Measurements from ENCODE around the gene FBXO46. TPM values are rescaled to one million over a fixed set of nuclear protein-coding genes. Genes with fewer than 3 reads are reported as not detected.

FBXO46 gene
- total RNA-seq, 1 donor from 2014 or later: 16.5 TPM

- no peaks in the 10 kb centered on the region for H3K27me3 ChIP-seq
- no peak for ATAC-seq
- H3K4me1 ChIP-seq: no peaks in the 10 kb centered on the region
- H3K36me3 ChIP-seq: peaks cover 8% of the 10 kb centered on the region
- no peaks in the 10 kb centered on the region for H3K9me3 ChIP-seq
- no peak overlapping the region for H3K27ac ChIP-seq
- no peak for DNase-seq
- TF ChIP-seq CTCF (IDR thresholded peaks at IDR 0.05): no peak
- intact Hi-C loops (cut with DNase I): no loop called here
- no peak overlapping the region for H3K4me3 ChIP-seq
Observed at GRCh38 chr19:45705710-45706415, 24.8 kb downstream of the FBXO46 start.

- TF ChIP-seq CTCF (IDR thresholded peaks at IDR 0.05): no peak
- Histone ChIP-seq H3K9me3 (no peaks in the 10 kb centered on the region), H3K27me3 (no peaks in the 10 kb centered on the region), H3K36me3 (peaks cover 8% of the 10 kb centered on the region), H3K4me3 (no peak overlapping the region), H3K4me1 (no peaks in the 10 kb centered on the region), H3K27ac (no peak overlapping the region)
- no peak for DNase-seq
- intact Hi-C loops (cut with DNase I): no loop called here
- no peak for ATAC-seq
Observed at GRCh38 chr19:45705115-45705514, 25.6 kb downstream of the FBXO46 start.

GRCh38 chr19:45701676-45702075 lies 29.0 kb downstream of the FBXO46 start:
- Histone ChIP-seq H3K36me3 (peaks cover 11% of the 10 kb centered on the region), H3K4me1 (no peaks in the 10 kb centered on the region), H3K9me3 (no peaks in the 10 kb centered on the region), H3K4me3 (no peak overlapping the region), H3K27ac (no peak overlapping the region), H3K27me3 (no peaks in the 10 kb centered on the region)
- intact Hi-C loops (cut with DNase I): no loop called here
- DNase-seq: no peak
- TF ChIP-seq CTCF (IDR thresholded peaks at IDR 0.05): no peak
- no peak for ATAC-seq

GRCh38 chr19:45693106-45693788 lies 37.4 kb downstream of the FBXO46 start:
- Histone ChIP-seq H3K4me1 (peaks cover 17% of the 10 kb centered on the region), H3K27me3 (no peaks in the 10 kb centered on the region), H3K4me3 (peak overlapping the region; percentile 88), H3K27ac (peak overlapping the region; percentile 95), H3K36me3 (peaks cover 6% of the 10 kb centered on the region), H3K9me3 (no peaks in the 10 kb centered on the region)
- DNase-seq: peak; percentile 89
- intact Hi-C loops (cut with DNase I): no loop called here
- peak; percentile 93 for TF ChIP-seq CTCF (IDR thresholded peaks at IDR 0.05)
- peak; percentile 38 for ATAC-seq

GRCh38 chr19:45692187-45693105 lies 38.2 kb downstream of the FBXO46 start, which contains the start of gene QPCTL:
TSS of gene QPCTL (plus strand) at chr19:45692666. CDS start at chr19:45692704, 38 bp downstream.
- peak within 1 kb of the TSS; percentile 95 for H3K27ac ChIP-seq
- intact Hi-C loops (cut with DNase I): no loop called here
- DNase-seq (peak; percentile 98), ATAC-seq (peak; percentile 95)
- no peaks in the 10 kb centered on the region for H3K9me3 ChIP-seq
- no peak for TF ChIP-seq CTCF (IDR thresholded peaks at IDR 0.05)
- peaks cover 14% of the 10 kb centered on the region for H3K36me3 ChIP-seq
- no peaks in the 10 kb centered on the region for H3K27me3 ChIP-seq
- H3K4me1 ChIP-seq: peaks cover 17% of the 10 kb centered on the region
- peak within 1 kb of the TSS; percentile 88 for H3K4me3 ChIP-seq
